Transverse colon (tissue), 4 donors: ENCODE measurements around the gene ICAM1.

Experiments used
- POLR2A ChIP-seq: fragments of 450-650 bp; IDR thresholded peaks from one replicate; pipeline ENCODE4 v1.6.1; 2016; ENCODE audit warnings: antibody characterized with exemption, mild to moderate bottlenecking, moderate library complexity
- POLR2AphosphoS5 ChIP-seq, 3 donors: sonication (generic); formaldehyde crosslinking; IDR thresholded peaks; one replicate each; pipeline ENCODE4 v1.6.1; 2016; ENCODE audit warnings: antibody characterized with exemption in 3 of 3
- TF ChIP-seq, protein P1 (sequence below), 5 experiments: fragments of 200-600 bp in 3 of 5; fragments of 450-650 bp in 2 of 5; sonication (generic) in 3 of 5; IDR thresholded peaks; 1 replicate in 2 of 5; 2 replicates in 3 of 5; pipeline ENCODE4 v1.5.1; 2016 to 2017; ENCODE audit warnings: antibody characterized with exemption in 5 of 5, inconsistent platforms in 3 of 5, mild to moderate bottlenecking in 2 of 5, moderate library complexity in 1 of 5

DNA sequence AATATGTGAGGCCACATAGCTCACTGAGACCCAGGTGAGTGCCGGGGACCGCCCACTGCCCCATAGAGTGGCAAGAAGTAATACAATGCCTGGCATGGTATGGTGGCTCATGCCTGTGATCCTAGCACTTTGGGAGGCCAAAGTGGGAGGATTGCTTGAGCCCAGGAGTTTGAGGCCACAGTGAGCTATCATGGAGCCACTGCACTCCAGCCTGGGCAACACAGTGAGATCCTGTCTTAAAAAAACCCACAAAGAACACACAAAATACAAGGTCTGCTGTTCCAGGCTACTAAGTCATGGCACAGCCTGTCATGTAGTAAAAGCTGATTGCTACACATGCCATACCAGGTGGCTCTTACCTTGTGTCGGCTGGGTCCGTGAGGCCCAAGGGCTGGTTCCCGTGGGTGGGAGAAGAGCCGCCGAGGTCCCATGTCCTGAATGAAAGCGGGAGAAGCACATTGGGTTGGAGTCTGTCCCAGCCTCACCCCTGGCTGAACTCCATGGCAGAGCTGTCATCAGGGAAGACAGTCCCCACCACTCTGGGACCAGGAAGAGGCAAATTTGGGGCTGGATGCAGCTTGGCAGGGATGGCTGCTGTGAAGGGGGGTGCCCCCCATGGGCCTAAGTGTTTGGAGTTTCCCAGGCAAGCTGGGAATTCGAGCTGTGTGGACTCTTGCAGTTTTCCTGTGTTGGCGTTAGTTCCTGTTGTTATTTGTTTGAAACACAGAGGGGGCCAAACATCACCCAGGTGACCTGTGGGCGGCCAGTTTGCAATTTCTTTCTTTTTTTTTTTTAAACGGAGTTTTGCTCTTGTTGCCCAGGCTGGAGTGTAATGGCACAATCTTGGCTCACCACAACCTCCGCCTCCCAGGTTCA lies 48.1 kb downstream of the ICAM1 start:
- no peak for TF ChIP-seq POLR2AphosphoS5 (IDR thresholded peaks at IDR 0.05)
- TF ChIP-seq, protein P1, sequence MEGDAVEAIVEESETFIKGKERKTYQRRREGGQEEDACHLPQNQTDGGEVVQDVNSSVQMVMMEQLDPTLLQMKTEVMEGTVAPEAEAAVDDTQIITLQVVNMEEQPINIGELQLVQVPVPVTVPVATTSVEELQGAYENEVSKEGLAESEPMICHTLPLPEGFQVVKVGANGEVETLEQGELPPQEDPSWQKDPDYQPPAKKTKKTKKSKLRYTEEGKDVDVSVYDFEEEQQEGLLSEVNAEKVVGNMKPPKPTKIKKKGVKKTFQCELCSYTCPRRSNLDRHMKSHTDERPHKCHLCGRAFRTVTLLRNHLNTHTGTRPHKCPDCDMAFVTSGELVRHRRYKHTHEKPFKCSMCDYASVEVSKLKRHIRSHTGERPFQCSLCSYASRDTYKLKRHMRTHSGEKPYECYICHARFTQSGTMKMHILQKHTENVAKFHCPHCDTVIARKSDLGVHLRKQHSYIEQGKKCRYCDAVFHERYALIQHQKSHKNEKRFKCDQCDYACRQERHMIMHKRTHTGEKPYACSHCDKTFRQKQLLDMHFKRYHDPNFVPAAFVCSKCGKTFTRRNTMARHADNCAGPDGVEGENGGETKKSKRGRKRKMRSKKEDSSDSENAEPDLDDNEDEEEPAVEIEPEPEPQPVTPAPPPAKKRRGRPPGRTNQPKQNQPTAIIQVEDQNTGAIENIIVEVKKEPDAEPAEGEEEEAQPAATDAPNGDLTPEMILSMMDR (IDR thresholded peaks at IDR 0.05), result no peak
- no peak for TF ChIP-seq POLR2A
